H1 (cell line): Measurements from ENCODE around the gene CCDC141.

Source experiments
- CTCF ChIP-seq, 3 experiments: IDR thresholded peaks; 1 replicate in 2 of 3; 2 replicates in 1 of 3; pipeline versions ENCODE4 v1.5.1 to v1.6.1; 2011; ENCODE audit warnings: low read length in 3 of 3, mild to moderate bottlenecking in 3 of 3, inconsistent platforms in 2 of 3, low read depth in 1 of 3, moderate library complexity in 1 of 3; ENCODE audit not compliant: insufficient read depth in 1 of 3; ENCODE audit errors: control extremely low read depth in 1 of 3
- EZH2 ChIP-seq: fragments of 200-600 bp; sonication (generic); IDR thresholded peaks from 2 replicates; pipeline ENCODE4 v1.7.1; 2012; ENCODE audit warnings: low read depth, mild to moderate bottlenecking, moderate library complexity, low read length, inconsistent platforms; ENCODE audit not compliant: severe bottlenecking
- JUND ChIP-seq: IDR thresholded peaks from 2 replicates; pipeline ENCODE4 v1.6.1; 2011; ENCODE audit warnings: mild to moderate bottlenecking, improper control_type of control experiment, low read length
- NANOG ChIP-seq: IDR thresholded peaks from 2 replicates; pipeline ENCODE4 v1.6.1; 2011; ENCODE audit warnings: low read length, low read depth, mild to moderate bottlenecking, inconsistent platforms; ENCODE audit not compliant: insufficient read depth, poor library complexity, severe bottlenecking
- PHF8 ChIP-seq: fragments of 200-600 bp; sonication (generic); conservative IDR thresholded peaks from 2 replicates; pipeline ENCODE4 v1.7.1; 2012; ENCODE audit warnings: low read depth, mild to moderate bottlenecking, inconsistent platforms, low read length, moderate library complexity
- RNF2 ChIP-seq: fragments of 200-900, 300-1000 bp; sonication (generic); IDR thresholded peaks from 2 replicates; pipeline ENCODE4 v1.7.1; 2016; ENCODE audit warnings: borderline replicate concordance, low read depth, mild to moderate bottlenecking, antibody characterized with exemption, low read length; ENCODE audit not compliant: poor library complexity, severe bottlenecking; ENCODE audit errors: missing control alignments
- TAF7 ChIP-seq: optimal IDR thresholded peaks from 2 replicates; pipeline ENCODE3; 2011; ENCODE audit warnings: low read depth, mild to moderate bottlenecking, inconsistent platforms, low read length, moderate library complexity, borderline replicate concordance
- YY1 ChIP-seq: IDR thresholded peaks from 2 replicates; pipeline ENCODE4 v1.6.1; 2011; ENCODE audit warnings: low read depth, mild to moderate bottlenecking, low read length
- TF ChIP-seq, protein P1 (sequence below): IDR thresholded peaks from 2 replicates; pipeline ENCODE4 v1.6.1; 2011; ENCODE audit warnings: low read depth, mild to moderate bottlenecking, low read length; ENCODE audit not compliant: insufficient read depth

- TF ChIP-seq NANOG (no peak), EZH2 (no peak), JUND (no peak), YY1 (no peak), RNF2 (no peak), PHF8 (no peak), TAF7 (no peak), CTCF (IDR thresholded peaks at IDR 0.05; ENCODE audit: control extremely low read depth in 1 of 3, insufficient read depth in 1 of 3, low read depth in 1 of 3, low read length in 3 of 3) (no peak)
- TF ChIP-seq, protein P1, sequence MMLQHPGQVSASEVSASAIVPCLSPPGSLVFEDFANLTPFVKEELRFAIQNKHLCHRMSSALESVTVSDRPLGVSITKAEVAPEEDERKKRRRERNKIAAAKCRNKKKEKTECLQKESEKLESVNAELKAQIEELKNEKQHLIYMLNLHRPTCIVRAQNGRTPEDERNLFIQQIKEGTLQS: no peak
Observed at GRCh38 chr2:178827739-178828485, 222.0 kb downstream of the CCDC141 start.
